K562 (cell line): Measurements from ENCODE around the gene INHA. TPM values are rescaled to one million over a fixed set of nuclear protein-coding genes. Genes with fewer than 3 reads are reported as not detected.
A peak's percentile ranks its signal among the peaks of the same experiment; 100 is the strongest.

Source experiments
- ATF2 ChIP-seq: sonication (generic); formaldehyde crosslinking; IDR thresholded peaks from 2 replicates; pipeline ENCODE4 v1.8.1; 2022; ENCODE audit warnings: missing genetic modification reagents
- ETV1 ChIP-seq: fragments of 450-650 bp; conservative IDR thresholded peaks from 2 replicates; pipeline ENCODE4 v1.6.1; 2016; ENCODE audit warnings: missing genetic modification characterization, control low read depth, low read depth, missing compliant biosample characterization
- LARP7 ChIP-seq: fragments of 450-650 bp; IDR thresholded peaks from 2 replicates; pipeline ENCODE4 v1.6.1; 2016
- MAFK ChIP-seq: IDR thresholded peaks from 2 replicates; pipeline ENCODE4 v1.6.1; 2011; ENCODE audit warnings: low read length, improper control_type of control experiment
- MED1 ChIP-seq: sonication (generic); formaldehyde crosslinking; IDR thresholded peaks from 2 replicates; pipeline ENCODE4 v1.8.1; 2023; ENCODE audit warnings: missing genetic modification reagents, borderline replicate concordance
- MEF2A ChIP-seq: IDR thresholded peaks from 2 replicates; pipeline ENCODE4 v1.6.1; 2011; ENCODE audit warnings: low read depth, mild to moderate bottlenecking, low read length, moderate library complexity; ENCODE audit not compliant: control insufficient read depth
- MYNN ChIP-seq, 2 experiments: sonication (generic); formaldehyde crosslinking in 1 of 2; IDR thresholded peaks; 2 replicates each; pipeline versions ENCODE4 v1.5.0 to v1.6.1; 2016 to 2020; ENCODE audit warnings: antibody characterized with exemption in 1 of 2, missing genetic modification reagents in 1 of 2
- OTX1 ChIP-seq: fragments of 450-650 bp; formaldehyde crosslinking; IDR thresholded peaks from 2 replicates; pipeline ENCODE4 v1.4.0; 2022; ENCODE audit warnings: mild to moderate bottlenecking
- PHTF2 ChIP-seq: fragments of 250-450 bp; sonication (Bioruptor Pico); IDR thresholded peaks from 2 replicates; pipeline ENCODE4 v1.5.0; 2021; ENCODE audit warnings: mild to moderate bottlenecking
- RBM25 ChIP-seq: fragments of 200-400 bp; formaldehyde crosslinking; IDR thresholded peaks from 2 replicates; pipeline ENCODE4 v1.6.1; 2018; ENCODE audit warnings: low read length, low read depth, moderate library complexity; ENCODE audit not compliant: severe bottlenecking
- SIRT6 ChIP-seq: IDR thresholded peaks from one replicate; pipeline ENCODE4 v1.6.1; 2012; ENCODE audit warnings: low read depth, mild to moderate bottlenecking, control low read depth, inconsistent platforms, low read length, moderate library complexity
- STAT5A ChIP-seq: IDR thresholded peaks from 2 replicates; pipeline ENCODE4 v1.6.1; 2012; ENCODE audit warnings: low read length, inconsistent platforms, borderline replicate concordance
- TBL1XR1 ChIP-seq, 2 experiments: IDR thresholded peaks; 2 replicates each; pipeline ENCODE4 v1.6.1; 2012; ENCODE audit warnings: improper control_type of control experiment in 2 of 2, low read length in 2 of 2, mild to moderate bottlenecking in 1 of 2
- ZBED1 ChIP-seq: IDR thresholded peaks from 2 replicates; pipeline ENCODE4 v1.6.1; 2014
- ZKSCAN3 ChIP-seq: fragments of 250-450 bp; sonication (Bioruptor Pico); IDR thresholded peaks from 2 replicates; pipeline ENCODE4 v1.4.0; 2020
- ZNF121 ChIP-seq: sonication (generic); formaldehyde crosslinking; conservative IDR thresholded peaks from 2 replicates; pipeline ENCODE4 v1.8.0; 2022; ENCODE audit warnings: missing genetic modification reagents
- ZNF23 ChIP-seq: fragments of 250-450 bp; sonication (Bioruptor Pico); IDR thresholded peaks from 2 replicates; pipeline ENCODE4 v1.4.0; 2020; ENCODE audit warnings: mild to moderate bottlenecking
- ZNF431 ChIP-seq: sonication (generic); formaldehyde crosslinking; IDR thresholded peaks from 2 replicates; pipeline ENCODE4 v1.8.0; 2022; ENCODE audit warnings: mild to moderate bottlenecking, missing genetic modification reagents
- ZNF445 ChIP-seq: fragments of 250-450 bp; sonication (Bioruptor Pico); IDR thresholded peaks from 2 replicates; pipeline ENCODE4 v1.4.0; 2020; ENCODE audit warnings: low read depth, mild to moderate bottlenecking, moderate library complexity
- ZNF639 ChIP-seq, 2 experiments: fragments of 200-800 bp in 1 of 2; sonication (Bioruptor generic) in 1 of 2; sonication (generic) in 1 of 2; formaldehyde crosslinking in 1 of 2; IDR thresholded peaks in 1 of 2; conservative IDR thresholded peaks in 1 of 2; 2 replicates each; pipeline versions ENCODE4 v1.5.0 to v1.6.1; 2016 to 2020; ENCODE audit warnings: missing compliant biosample characterization in 1 of 2, missing genetic modification characterization in 1 of 2, missing genetic modification reagents in 1 of 2
- ZNF76 ChIP-seq: fragments of 250-450 bp; sonication (Bioruptor Pico); IDR thresholded peaks from 2 replicates; pipeline ENCODE4 v1.4.0; 2020; ENCODE audit warnings: mild to moderate bottlenecking, moderate library complexity, borderline replicate concordance
- ZNF830 ChIP-seq: fragments of 250-450 bp; sonication (Bioruptor Pico); IDR thresholded peaks from 2 replicates; pipeline ENCODE4 v1.5.0; 2021; ENCODE audit warnings: mild to moderate bottlenecking
- polyA plus RNA-seq, 8 experiments: library from polyadenylated mRNA; depleted of rRNA in 4 of 8; stranded (reverse) in 5 of 8; unstranded in 3 of 8; fragments of >200 nt; fragmentation: Nextera tagmentation in 2 of 8; fragmentation: Illumina TruSeq in 1 of 8; extraction: Ambion mirVana in 2 of 8; extraction: Trizol in 1 of 8; gene quantifications; 2 replicates each; pipeline versions ENCODE4 v1.2.1 to v1.2.3, GENCODE V29; 2011 to 2014; ENCODE audit warnings: inconsistent platforms in 1 of 8, missing spikeins in 1 of 8
- total RNA-seq, 7 experiments: library from RNA; depleted of rRNA in 6 of 7; stranded (reverse); fragments of >200 nt in 6 of 7; fragmentation: Illumina TruSeq in 2 of 7; extraction: Trizol in 2 of 7; gene quantifications; 2 replicates each; pipeline versions ENCODE4 v1.2.1 to v1.2.3, GENCODE V29; 2011 to 2021; ENCODE audit warnings: low replicate concordance in 1 of 7
- TF ChIP-seq, protein P1 (sequence below): fragments of 250-450 bp; sonication (Bioruptor Pico); IDR thresholded peaks from 2 replicates; pipeline ENCODE4 v1.5.0; 2020; ENCODE audit warnings: mild to moderate bottlenecking
- TF ChIP-seq, protein P2 (sequence below): IDR thresholded peaks from 3 replicates; pipeline ENCODE4 v1.6.1; 2011; ENCODE audit warnings: borderline replicate concordance, mild to moderate bottlenecking; ENCODE audit not compliant: insufficient read length, insufficient read depth

INHA gene
- total and polyA plus RNA-seq, 9 of the 15 experiments (the other 6 are each of a cell fraction or from before 2014, with no cell fraction given): 0.07 to 1.9 (median 0.40) TPM

DNA sequence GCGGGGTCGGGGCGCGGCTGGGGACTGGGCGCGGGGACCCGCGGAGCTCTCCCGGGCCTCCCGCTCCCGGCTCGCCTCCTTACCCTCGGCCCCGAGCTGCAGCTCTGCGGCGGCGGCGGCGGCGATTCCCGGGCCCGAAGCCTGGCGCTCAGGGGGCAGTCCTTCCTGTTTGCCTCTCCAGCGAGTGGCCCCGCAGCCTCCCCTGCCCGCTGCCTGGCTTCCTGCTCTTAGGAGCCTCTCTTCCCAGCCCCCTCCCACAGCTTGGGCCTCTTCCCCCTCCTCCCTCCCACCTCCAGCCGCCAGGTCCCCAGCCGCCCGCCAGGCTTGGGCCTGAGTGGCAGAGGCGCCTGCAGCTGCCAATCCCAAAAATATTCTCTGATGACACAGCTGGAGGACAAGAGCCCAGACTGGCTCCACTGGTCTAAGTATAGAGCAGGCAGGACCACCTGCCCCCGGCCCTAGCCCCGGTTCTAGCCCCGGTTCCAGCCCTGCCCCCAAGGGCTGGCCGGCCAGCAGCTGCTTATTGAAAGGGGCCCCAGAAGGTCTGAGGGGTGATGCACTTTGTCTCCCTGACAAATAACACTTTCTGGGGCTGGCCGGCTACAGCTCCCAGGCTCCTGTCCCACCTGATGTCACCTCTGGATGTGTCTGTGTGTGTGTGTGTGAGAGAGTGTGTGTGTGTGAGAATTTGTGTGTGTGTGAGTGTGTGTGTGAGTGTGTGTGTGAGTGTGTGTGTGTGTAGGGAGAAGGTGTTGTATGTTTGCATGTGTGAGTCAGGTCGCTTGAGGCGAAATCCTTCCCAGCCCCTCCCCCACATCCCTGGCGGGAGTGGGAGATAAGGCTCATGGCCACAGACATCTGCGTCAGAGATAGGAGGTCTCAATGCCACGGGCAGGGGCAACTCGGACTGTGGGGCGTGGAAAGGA, 536 bp upstream of the INHA start, which contains the start of gene OBSL1 (continued):
- TF ChIP-seq ZNF445 (no peak), STAT5A (peak; percentile 58; the same call in 1 of the 2 replicates), ATF2 (CRISPR knock-in tag) (no peak), MEF2A (no peak), LARP7 (peak; percentile 72; the same call in 1 of the 2 replicates), SIRT6 (no peak), ZKSCAN3 (CRISPR knock-in tag) (no peak), ZNF830 (no peak), TBL1XR1 (IDR thresholded peaks at IDR 0.05; ENCODE audit: low read length in 2 of 2) (peak in 1 of 2 experiments; percentile 83; a peak in 2 of 4 replicates), OTX1 (CRISPR knock-in tag) (no peak), ZBED1 (no peak), ZNF639 (CRISPR knock-in tag; conservative IDR thresholded peaks at IDR 0.05 in 1 of 2, IDR thresholded peaks at IDR 0.05 in 1 of 2) (no peak), RBM25 (no peak), ZNF23 (CRISPR knock-in tag) (no peak), MAFK (no peak), ETV1 (no peak), ZNF76 (no peak), ZNF121 (CRISPR knock-in tag) (no peak), MYNN (IDR thresholded peaks at IDR 0.05) (peak; percentile 89; the same call in 1 of the 2 replicates), MYNN (CRISPR knock-in tag; IDR thresholded peaks at IDR 0.05) (no peak), PHTF2 (CRISPR knock-in tag) (no peak), MED1 (no peak), ZNF431 (CRISPR knock-in tag) (no peak)
- TF ChIP-seq, protein P1, sequence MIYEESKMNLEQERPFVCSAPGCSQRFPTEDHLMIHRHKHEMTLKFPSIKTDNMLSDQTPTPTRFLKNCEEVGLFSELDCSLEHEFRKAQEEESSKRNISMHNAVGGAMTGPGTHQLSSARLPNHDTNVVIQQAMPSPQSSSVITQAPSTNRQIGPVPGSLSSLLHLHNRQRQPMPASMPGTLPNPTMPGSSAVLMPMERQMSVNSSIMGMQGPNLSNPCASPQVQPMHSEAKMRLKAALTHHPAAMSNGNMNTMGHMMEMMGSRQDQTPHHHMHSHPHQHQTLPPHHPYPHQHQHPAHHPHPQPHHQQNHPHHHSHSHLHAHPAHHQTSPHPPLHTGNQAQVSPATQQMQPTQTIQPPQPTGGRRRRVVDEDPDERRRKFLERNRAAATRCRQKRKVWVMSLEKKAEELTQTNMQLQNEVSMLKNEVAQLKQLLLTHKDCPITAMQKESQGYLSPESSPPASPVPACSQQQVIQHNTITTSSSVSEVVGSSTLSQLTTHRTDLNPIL (CRISPR knock-in tag): no peak
- TF ChIP-seq, protein P2, sequence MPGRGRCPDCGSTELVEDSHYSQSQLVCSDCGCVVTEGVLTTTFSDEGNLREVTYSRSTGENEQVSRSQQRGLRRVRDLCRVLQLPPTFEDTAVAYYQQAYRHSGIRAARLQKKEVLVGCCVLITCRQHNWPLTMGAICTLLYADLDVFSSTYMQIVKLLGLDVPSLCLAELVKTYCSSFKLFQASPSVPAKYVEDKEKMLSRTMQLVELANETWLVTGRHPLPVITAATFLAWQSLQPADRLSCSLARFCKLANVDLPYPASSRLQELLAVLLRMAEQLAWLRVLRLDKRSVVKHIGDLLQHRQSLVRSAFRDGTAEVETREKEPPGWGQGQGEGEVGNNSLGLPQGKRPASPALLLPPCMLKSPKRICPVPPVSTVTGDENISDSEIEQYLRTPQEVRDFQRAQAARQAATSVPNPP: no peak
